HG03135 (cell line): ENCODE data around the gene PPME1.

Experiments used
- ATAC-seq: cut with Tn5 transposase; IDR thresholded peaks from one replicate; pipeline ENCODE4 v1.9.1; 2021; ENCODE audit warnings: mild to moderate bottlenecking, moderate library complexity; ENCODE audit not compliant: unreplicated experiment

PPME1 gene

DNA sequence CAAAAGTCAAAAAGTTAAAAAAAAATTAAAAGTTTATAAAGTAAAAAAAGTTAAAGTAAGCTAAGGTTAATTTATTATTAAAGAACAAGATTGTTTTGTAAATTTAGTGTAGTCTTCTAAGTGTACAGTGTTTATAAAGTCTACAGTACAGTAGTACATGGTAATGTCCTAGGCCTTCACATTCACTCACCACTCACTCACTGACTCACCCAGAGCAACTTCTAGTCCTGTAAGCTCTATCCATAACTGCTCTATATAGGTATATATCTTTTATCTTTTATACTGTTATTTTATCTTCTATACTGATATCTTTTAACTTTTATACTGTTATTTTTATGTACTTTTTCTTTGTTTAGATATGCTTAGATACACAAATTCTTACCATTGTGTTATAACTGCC, 11.4 kb upstream of the PPME1 start:
- no peak for ATAC-seq

DNA sequence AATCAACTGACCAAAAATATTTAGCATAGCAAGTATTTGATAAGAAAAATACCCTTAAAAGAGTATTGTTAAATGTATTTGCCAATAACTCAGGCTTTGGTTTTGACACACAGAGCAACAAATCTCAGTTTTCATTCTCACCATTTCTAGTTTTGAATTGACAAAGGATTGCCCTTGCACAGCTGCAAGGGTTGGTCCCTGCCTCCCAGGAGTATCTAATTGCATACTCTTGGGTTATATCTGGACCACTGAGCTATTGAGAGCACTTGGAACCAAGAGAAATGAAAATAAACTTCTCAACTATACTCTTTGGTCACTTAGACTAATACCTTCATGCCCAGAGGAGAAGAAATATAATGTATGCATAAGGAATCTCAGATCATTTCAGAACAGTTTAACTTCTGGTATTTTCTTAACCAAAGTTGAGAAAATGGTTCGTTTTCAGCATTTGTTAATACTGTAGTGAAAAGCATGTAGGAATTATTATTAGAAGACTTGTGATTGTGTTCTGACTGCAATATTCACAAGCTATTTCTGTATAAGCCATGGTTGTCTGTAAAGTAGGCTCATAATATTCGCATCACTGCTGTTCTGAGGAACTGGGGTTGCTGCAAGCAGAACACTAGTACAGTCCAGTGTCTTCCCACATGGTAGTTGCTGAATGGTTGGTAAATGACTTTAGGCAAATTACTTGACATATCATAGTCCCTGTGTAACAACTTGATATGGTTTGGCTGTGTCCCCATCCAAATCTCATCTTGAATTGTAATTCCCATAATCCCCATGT, 8.2 kb upstream of the PPME1 start:
- ATAC-seq, result no peak

DNA sequence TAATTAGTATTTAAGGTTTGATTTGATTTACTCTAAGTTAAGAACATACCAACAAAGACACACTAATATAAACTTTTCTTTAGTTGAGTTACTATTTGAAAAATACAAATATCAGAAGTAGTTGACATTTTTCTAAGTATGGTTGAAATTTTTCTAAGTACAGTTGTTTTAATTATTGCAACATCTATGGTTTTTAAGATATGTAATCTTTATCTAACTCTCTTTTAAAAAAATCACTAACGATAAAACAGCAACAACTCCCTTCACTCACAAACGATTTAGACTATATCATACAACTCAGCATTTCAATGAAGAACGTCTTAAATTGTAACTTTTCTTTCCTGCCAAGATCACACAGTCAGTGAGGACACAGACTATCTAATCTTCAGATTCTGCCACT, 2.3 kb upstream of the PPME1 start:
- no peak for ATAC-seq

DNA sequence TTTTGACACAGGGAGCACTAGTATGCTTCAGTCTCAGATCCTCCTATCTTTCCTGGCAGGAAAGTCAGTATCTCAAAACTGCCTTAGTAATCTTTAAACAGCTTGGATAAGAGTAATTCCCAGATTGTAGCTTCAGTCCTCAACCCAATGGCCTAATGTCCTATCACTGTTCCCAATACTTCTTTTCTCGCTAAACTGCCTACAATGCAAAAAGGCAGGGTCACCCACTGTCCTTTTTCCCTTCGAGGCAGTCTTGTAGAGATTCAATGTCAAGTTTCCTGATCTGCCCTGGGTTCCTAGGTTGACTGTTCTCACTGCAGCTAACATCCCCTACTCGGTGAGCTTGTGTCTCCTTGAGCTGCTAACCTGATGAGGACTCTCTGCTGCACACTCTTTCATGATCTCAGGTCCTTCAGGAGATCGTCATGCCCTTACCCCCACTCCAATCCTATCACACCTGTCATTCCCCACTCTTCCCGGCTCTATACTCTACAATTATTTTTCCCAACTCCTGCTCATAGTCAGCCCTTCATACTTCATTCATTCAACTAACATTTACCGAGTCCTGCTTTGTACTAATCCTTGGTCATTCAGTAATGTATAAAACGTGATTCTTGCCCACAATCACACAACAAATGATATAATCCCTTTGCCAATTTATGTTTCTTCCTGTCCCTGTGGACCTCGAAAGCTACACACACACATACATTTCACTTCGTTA, 1.2 kb upstream of the PPME1 start:
- ATAC-seq, result no peak

DNA sequence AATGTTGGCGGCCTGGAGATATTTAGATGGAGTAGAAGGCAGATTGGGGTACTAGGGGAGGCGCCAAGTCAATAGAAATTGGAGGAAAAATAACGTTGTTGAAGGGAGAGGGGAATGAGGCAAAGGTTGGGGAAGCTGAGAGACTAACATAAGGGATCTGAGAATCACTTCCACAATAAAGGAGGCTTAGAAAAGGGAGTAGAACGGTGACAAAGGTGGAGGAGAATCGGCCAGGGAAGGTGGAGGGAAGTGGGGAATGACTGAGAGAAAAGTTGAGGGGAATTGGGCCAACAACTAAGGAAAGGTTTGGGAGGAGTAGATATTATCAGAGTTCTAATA, 510 bp downstream of the PPME1 start:
- ATAC-seq, result no peak

DNA sequence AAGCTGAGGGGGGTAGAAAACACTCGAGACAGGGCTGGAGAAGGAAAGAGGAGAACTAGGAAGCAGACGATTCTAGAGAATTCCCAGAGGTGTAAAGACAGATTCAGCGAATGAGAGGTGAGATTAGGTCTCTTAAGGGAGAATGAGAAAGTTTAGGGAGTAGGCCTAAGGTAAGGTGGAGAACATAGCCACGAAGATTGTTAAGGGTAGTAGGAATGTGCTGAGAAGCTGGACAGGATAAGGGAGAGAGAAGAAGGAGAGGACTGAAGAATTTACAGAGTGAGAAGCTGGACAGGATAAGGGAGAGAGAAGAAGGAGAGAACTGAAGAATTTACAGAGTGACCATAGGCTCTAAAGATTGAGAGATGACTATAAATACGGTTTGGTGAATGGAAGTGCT, 908 bp downstream of the PPME1 start:
- ATAC-seq, result no peak

DNA sequence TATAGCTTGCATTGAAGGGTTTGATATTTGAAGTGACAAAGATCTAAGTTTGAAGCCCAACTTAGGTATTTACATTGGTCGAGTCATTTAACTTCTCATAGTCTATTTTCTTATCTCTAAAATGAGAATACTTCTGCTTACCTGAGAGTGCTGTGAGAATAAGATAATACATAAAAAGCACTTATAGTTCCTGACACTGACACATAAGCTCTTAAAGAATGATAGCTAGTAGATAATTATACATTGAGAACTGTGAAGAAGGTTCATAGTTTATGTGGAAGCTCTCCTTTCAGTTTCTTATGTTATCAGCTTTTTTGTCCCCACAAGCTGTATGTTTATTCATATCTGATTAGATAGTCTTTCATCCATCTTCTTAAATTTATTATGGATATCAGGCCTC, 4.8 kb downstream of the PPME1 start:
- ATAC-seq, result no peak

DNA sequence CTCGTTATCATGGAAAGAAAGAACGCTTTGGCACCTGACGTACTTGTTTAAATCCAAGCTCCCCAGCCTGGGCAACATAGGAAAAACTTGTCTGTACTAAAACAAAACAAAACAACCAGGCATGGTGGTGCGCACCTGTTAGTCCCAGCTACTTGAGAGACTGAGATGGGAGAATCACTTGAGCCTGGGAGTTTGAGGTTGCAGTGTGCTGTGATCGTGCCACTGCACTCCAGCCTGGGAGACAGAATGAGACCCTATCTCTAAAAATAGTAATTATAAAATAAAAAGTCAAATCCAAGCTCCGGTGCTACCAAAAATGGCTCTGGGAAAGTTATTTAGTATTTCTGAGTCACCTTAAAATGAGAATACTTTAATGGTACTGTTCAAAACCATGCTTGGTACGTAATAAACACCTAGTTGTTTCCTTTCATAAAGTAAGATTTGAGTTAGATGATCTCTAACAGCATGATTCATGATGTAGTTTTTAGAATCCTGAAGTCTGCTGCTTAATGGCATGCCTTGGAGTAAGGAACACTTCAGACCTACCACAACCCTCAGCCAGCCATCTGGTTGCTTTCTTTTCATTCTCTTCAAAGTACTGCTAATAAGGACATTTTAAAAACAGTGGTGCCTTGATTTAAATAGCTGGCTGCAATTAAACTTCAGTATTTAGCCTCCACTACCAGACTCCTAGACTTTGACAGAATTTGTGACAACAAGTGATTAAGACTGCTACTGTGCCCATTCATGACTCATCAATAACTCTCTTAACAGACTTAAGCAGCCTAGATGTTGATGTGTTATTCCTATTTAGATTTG, 8.4 kb downstream of the PPME1 start:
- ATAC-seq, result no peak

DNA sequence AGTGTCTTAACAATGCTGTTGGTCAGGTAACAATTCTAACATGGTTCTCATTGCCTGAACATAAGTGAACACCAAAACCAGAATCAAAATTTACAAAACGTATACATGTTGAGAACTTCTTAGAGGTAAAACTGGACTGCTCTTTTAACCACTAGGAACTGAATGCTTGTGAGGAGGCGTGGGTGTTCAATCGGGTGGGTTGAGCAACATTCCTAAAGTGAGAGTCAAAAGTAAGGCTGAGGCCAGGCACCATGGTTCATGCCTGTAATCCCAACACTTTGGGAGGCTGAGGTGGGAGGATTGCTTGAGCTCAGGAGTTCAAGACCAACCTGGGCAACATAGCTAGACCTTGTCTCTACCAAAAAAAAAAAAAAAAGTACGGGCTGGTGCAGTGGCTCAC, 11.5 kb downstream of the PPME1 start:
- ATAC-seq, result no peak

DNA sequence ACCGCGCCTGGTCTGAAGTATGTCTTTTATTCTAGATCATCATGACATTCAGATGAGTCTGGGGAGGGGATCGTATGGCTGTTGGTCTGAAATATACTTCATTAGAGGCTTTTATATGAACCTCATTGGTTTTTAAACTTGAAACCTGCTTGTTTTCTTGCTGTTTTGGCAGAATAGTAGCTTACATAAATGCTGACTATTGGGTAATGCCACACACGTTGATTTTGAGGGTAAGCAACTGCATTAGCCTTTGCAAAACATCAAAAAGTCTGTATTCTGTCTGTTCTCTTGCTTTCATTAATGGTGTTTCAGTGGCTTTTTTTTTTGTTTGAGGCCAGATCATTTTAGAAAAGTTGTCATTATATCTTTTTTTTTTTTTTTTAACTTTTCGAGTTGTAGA, 14.2 kb downstream of the PPME1 start:
- ATAC-seq, result no peak

DNA sequence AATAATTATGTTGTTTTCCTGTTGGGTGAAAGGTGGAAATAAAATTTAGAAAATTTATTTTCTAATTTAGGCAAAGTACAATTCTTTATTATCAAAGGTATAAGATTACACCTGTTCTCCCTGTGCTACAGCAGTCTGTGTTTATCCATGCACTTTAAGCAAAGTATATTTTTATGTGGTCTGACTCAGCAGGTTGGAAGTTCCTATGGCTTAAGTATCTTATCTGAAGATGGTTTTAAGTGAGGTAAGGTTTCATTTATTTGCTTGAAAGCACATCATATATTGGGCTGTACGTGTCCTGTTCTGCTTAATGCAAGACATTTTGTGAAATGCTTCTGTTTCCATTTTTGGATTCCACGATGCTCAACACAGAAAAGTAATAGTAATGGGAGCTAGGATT, 14.6 kb downstream of the PPME1 start:
- no peak for ATAC-seq

DNA sequence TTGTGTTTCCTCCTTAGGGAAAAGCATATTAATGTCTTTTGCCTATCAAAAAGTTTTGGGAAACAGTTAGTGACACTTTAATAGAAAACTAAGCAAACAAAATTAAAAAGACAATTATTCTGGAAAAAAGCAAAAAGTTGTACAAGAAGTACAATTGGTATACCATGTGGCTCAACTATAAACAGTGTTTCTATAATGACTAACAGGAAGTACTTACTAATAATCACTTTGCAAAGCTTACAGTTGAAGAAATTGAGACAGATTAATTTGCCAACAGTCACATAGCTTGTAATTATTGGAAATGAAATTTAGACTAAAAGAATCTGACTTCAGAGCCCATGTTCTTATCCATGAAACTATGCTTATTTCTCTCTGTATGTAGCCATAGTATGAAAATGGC, 24.7 kb downstream of the PPME1 start:
- ATAC-seq, result no peak

DNA sequence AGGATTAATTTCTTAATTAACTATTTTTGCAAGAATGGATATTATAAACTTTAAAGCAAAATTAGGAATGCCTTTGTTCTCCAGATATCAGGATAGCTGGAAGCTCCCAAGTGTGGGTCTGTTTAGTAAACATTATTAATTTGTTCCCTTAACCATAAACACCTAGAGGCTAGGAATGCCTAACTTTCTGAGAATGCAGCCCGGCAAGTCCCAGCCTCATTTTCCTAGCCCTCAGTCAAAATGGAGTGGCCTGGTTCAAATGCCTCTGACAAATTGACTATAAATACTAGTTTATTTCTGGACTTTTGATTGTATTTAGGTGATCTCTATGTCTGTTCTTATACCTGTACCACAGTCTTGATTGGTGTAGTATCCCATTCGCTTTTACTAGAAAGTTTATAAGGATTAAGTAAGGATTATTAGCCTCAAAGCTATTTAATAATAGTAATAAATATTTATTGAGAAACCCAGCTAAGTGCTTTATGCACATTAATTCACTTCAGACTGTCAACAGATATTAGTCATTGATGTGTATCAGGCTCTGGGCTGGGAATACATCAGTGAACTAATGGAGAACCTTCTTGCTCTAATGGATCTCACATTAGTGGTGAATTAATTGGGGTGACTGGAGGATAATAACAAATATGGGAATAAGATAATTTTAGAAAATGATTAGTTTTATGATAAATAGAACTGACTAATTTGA, 25.8 kb downstream of the PPME1 start:
- no peak for ATAC-seq

DNA sequence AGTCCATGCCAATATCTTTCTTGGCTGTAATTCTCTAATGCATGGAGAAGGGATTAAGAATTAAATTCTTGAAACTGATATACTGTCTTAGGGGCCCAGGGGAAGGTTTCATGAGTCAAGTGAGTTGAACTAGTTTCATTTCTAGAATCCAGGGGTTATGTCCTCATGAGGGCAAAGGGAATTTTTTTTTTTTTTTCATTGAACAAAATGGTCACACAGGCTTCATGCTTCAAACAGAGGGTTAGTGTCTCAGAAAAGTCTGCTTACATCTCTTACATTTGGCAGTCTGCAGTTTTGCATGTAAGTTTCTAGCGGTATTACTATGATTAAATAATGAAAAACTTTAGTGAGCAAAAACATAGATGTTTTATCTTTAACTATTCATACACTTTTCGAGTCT, 32.9 kb downstream of the PPME1 start:
- no peak for ATAC-seq

DNA sequence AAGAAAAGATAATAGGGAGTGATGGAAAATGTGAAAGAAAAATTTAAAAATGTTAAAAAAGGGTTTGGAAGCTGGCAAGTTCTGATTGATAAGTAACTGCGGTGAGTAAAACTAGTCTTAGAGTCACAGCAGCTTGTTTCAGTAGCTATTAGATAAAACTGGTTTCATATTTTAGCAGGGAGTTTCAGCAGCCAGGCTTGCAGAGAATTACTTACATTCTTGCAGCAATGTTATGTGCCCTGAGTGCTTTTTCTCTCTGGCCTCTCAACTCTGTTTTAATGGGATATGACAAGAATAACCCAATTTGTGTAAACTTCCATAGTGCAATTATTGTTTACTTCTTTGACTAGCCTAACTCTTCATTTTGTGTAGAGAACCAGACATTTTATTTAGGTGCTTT, 33.6 kb downstream of the PPME1 start:
- ATAC-seq, result no peak

DNA sequence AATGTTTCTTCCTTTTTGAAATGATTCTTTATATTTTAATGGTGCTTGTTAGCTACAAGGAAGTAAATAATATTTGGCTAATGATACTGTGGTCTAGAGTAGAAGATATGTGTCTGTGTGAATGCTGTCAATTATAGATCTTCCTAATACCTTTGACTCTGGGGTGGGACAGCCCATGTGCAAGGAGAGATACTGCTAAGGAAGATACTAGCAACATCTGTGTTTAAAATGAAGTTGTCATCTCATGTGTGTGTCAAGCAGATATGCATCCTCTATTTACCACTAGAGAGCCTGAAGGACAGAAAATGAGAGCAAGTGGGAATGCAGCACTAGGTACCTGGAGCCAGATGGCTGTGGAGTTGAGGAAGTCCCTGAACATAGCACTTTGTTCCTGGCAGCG, 34.1 kb downstream of the PPME1 start:
- ATAC-seq, result no peak

DNA sequence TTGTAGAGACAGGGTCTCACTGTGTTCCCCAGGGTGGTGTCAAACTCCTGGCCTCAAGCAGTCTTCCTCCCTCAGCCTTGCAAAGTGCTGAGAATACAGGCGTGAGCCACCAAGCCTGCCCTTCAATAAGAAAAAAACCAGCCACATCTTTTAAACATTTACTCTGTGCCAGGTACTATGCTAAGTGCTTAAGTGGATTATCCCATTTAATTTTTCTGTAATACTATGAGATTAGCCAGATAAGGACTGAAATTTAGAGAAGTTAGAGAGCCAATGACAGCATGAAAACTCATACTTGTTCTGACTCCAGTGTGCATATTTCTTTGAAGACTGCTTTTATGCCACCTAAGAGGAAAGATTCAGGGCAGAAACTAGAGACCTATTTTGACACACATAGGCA, 35.7 kb downstream of the PPME1 start:
- no peak for ATAC-seq

DNA sequence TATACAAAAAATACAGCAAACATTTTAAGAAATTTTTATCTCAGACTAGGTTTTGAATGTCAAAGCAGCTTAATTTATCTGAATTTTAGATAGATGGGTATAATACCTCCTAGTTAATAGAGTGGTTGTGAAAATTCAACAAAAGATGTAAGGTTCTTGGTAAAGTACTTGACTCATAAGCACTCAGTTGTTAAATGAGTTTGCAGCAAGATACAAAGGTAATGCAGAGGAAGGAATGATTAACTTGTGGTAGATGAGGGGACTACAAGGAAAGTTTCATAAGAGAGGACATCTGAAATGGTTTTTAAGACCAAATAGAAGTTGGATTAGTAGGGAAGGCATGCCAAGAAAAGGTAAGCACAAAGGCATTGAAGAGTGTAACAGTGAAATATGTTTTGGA, 37.4 kb downstream of the PPME1 start:
- ATAC-seq, result no peak

DNA sequence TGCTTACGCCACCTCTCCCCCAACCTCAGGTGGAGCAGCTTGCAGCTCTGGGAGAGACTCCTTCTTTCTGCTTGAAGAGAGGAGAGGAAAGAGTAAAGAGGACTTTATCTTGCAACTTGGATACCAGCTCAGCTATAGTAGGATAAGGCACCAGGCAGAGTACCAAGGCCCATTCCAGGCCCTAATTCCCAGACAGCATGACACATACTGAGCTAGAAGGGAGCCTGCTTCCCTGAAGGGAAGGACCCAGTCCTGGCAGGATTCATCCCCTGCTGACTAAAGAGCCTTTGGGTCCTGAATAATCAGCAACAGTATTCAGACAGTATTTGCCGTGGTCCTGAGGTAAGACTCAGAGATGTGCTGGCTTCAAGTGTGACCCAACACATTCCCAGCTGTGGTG, 41.4 kb downstream of the PPME1 start:
- no peak for ATAC-seq

DNA sequence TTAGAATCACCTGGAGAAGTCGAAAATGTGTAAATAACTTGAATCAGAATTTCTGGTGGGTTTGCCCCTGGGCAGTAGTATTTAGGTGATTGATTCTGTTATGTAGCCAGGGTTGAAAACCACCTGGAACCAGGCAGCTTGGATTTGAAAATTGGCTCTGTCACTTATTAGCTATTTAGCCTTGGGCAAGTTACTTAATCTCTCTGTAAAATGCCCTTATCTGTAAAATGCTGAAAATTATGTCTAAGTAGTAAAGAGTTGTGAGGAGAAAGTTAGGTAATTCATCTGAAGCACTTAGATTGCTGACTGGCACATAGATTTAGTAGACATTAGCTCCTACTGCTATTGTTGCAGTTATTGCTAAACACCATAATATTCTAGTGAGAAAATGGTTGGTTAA, 49.3 kb downstream of the PPME1 start:
- ATAC-seq, result no peak

DNA sequence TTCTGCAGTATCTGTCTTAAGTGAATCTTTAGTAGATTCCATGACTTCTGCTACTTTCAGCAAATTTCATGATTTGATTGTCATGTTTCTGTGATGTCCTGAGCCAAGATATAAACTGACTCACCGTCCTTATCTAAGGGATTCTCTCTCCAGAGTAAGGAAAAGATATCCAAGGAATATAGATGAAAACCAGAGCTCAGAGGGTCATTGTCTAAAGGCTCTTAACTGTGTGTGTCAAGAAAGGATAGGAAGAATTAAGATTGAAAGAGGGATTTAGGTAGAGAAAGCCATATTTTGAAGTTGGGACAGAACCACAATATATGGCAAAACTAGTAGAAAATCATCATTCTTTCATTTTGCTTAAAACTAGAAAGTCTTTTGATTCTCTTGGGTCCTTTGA, 50.7 kb downstream of the PPME1 start:
- ATAC-seq, result no peak
